Measurements from ENCODE around the gene APLP1. TPM values are rescaled to one million over a fixed set of nuclear protein-coding genes. Genes with fewer than 3 reads are reported as not detected.

Gene APLP1
- polyA plus RNA-seq, 2 of the 4 experiments (the other 2 are of a cell fraction), result 54.7 to 60.4 TPM

DNA sequence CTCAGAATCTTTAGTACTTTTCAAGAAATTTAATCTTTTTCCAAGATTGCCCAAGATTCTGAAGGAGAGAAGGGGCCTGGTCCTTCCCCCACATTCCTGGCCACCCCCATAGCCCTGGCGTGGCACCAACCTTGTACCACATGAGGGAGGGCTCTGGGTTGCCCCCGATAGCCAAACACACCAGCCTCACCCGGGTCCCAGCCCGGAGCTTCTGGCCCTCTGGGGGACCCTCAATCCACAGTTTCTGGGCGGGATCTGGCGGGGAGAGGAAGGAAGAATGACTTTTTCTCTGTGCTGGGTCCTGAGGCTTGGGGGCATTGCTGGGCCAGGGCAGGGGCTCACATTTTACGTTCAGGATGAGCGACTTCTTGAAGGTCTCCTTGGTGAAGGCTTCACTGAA, 20.5 kb upstream of the APLP1 start:
- Histone ChIP-seq H3K9me3 (peaks cover 3% of the 10 kb centered on the region; the same call in 1 of the 3 replicates), H3K4me2 (no peak overlapping the region), H3K4me3 (no peak overlapping the region), H3K27ac (no peak overlapping the region), H3K4me1 (peaks cover 28% of the 10 kb centered on the region; the same call in 2 of the 3 replicates)
- no peak for DNase-seq (ENCODE audit: low read depth in 1 of 2, low spot score in 1 of 2)
- FAIRE-seq, result no peak
- 65% methylated on average over 8 of the region's 8 CpGs for WGBS (ENCODE audit: missing lambda C conversion rate)
- TF ChIP-seq NR3C1 (IDR thresholded peaks at IDR 0.05) (no peak), HEYL (CRISPR knock-in tag; IDR thresholded peaks at IDR 0.05) (no peak), ZSCAN20 (CRISPR knock-in tag; IDR thresholded peaks at IDR 0.05) (no peak)
- no peak for ATAC-seq
- POLR2A ChIA-PET, result no interaction called here
- CTCF ChIA-PET, result interaction anchor here (1.7 to 5.2 kb wide), 2 partner anchors 11 to 33 kb away, joined by 7 to 23 read pairs; partner anchors contain the start of gene KIRREL2

DNA sequence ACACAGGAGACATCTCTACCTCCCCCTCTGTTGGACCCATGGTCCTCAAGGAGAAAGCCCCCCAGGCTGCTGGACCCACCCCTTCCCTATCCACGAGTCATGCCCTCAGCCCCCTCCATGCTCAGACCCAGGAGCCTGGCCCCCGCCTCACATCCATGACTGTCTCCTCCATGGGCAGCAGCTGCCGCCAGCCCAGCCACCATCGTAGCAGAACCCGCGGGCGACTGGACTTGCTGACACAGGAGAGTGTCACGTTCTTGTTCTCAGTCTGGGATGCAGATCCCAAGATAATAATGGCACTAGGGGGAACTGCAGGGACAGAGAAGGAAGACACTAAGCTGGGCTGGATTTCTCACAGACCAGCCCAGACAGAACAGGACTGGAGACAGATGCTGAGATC, 19.9 kb upstream of the APLP1 start:
- peaks cover under 1% of the 10 kb centered on the region; the same call in 1 of the 3 replicates for H3K9me3 ChIP-seq
- H3K4me1 ChIP-seq, result peaks cover 28% of the 10 kb centered on the region; the same call in 2 of the 3 replicates
- no peak for DNase-seq (ENCODE audit: low read depth in 1 of 2, low spot score in 1 of 2)
- TF ChIP-seq CBX2 (IDR thresholded peaks at IDR 0.05; ENCODE audit: borderline replicate concordance, low read depth), result no peak
- TF ChIP-seq SMC3 (IDR thresholded peaks at IDR 0.05), result no peak
- TF ChIP-seq, protein P1, sequence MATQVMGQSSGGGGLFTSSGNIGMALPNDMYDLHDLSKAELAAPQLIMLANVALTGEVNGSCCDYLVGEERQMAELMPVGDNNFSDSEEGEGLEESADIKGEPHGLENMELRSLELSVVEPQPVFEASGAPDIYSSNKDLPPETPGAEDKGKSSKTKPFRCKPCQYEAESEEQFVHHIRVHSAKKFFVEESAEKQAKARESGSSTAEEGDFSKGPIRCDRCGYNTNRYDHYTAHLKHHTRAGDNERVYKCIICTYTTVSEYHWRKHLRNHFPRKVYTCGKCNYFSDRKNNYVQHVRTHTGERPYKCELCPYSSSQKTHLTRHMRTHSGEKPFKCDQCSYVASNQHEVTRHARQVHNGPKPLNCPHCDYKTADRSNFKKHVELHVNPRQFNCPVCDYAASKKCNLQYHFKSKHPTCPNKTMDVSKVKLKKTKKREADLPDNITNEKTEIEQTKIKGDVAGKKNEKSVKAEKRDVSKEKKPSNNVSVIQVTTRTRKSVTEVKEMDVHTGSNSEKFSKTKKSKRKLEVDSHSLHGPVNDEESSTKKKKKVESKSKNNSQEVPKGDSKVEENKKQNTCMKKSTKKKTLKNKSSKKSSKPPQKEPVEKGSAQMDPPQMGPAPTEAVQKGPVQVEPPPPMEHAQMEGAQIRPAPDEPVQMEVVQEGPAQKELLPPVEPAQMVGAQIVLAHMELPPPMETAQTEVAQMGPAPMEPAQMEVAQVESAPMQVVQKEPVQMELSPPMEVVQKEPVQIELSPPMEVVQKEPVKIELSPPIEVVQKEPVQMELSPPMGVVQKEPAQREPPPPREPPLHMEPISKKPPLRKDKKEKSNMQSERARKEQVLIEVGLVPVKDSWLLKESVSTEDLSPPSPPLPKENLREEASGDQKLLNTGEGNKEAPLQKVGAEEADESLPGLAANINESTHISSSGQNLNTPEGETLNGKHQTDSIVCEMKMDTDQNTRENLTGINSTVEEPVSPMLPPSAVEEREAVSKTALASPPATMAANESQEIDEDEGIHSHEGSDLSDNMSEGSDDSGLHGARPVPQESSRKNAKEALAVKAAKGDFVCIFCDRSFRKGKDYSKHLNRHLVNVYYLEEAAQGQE (IDR thresholded peaks at IDR 0.05), result no peak
- TF ChIP-seq TFCP2L1 (CRISPR knock-in tag; IDR thresholded peaks at IDR 0.05), result no peak
- TF ChIP-seq, protein P2, sequence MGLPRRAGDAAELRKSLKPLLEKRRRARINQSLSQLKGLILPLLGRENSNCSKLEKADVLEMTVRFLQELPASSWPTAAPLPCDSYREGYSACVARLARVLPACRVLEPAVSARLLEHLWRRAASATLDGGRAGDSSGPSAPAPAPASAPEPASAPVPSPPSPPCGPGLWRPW (IDR thresholded peaks at IDR 0.05), result no peak
- no peak for TF ChIP-seq MAFK (IDR thresholded peaks at IDR 0.05; ENCODE audit: partially characterized antibody)
- no peak for TF ChIP-seq RNF2 (IDR thresholded peaks at IDR 0.05; ENCODE audit: borderline replicate concordance, low read depth)
- no peak for TF ChIP-seq EHF (CRISPR knock-in tag; IDR thresholded peaks at IDR 0.05)
- no peak for TF ChIP-seq KDM1A (IDR thresholded peaks at IDR 0.05; ENCODE audit: low read depth)
- no peak for TF ChIP-seq ZNF302 (CRISPR knock-in tag; IDR thresholded peaks at IDR 0.05)
- no peak for TF ChIP-seq EHMT2 (IDR thresholded peaks at IDR 0.05; ENCODE audit: low read depth)
- no peak for TF ChIP-seq CBX8 (IDR thresholded peaks at IDR 0.05)
- FAIRE-seq, result no peak
- H3K4me3 ChIP-seq, result no peak overlapping the region
- POLR2A ChIA-PET, result no interaction called here
- H3K27ac ChIP-seq, result no peak overlapping the region
- 71% methylated on average over 8 of the region's 8 CpGs for WGBS (ENCODE audit: missing lambda C conversion rate)
- CTCF ChIA-PET, result interaction anchor here (1.7 to 5.2 kb wide), 3 partner anchors 11 to 33 kb away, joined by 6 to 23 read pairs (median 7); partner anchors contain the start of gene KIRREL2
- H3K4me2 ChIP-seq, result no peak overlapping the region
- no peak for ATAC-seq

DNA sequence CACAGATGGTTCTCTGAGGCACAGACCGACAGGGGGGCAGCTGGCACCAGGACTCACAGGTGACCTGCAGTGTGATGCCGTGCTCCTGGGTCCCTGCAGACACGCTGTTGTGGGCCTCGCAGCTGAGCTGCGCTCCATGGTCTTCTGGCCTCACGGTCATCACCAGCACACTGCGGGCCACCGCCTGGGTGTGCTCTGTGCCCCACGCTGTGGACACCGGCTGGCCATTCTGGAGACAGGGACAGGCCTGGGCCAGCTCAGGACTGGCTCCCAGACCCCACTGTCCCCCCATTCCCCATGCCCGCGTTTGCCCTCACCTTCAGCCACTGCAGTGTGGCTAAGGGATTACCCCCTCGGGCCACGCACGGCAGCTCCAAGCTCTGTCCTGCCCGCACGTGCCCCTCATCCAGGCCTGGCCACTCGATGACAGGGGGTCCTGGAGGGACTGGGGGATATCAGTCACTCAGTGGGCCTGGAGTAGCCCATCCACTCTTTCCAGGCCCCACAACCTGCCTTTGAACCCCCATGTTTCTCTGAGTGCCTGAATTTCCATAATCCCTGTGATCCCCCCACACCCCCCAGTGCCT, 19.4 kb upstream of the APLP1 start:
- CTCF ChIA-PET, result interaction anchor here (0.7 to 5.2 kb wide), 5 partner anchors 10 to 558 kb away, joined by 3 to 23 read pairs (median 6); partner anchors contain the start of gene KIRREL2
- POLR2A ChIA-PET, result no interaction called here

More for the DNA sequence above, 19.4 kb upstream of the APLP1 start:
- no peaks in the 10 kb centered on the region for H3K9me3 ChIP-seq
- no peak overlapping the region for H3K4me2 ChIP-seq
- DNase-seq (ENCODE audit: low read depth in 1 of 2, low spot score in 1 of 2), result no peak
- no peak for FAIRE-seq
- WGBS (ENCODE audit: missing lambda C conversion rate), result 75% methylated on average over 18 of the region's 18 CpGs
- no peak overlapping the region for H3K4me3 ChIP-seq
- no peak overlapping the region for H3K27ac ChIP-seq
- ATAC-seq, result no peak
- TF ChIP-seq MYC (IDR thresholded peaks at IDR 0.05; ENCODE audit: borderline replicate concordance, low read length) (no peak), CBX2 (IDR thresholded peaks at IDR 0.05; ENCODE audit: borderline replicate concordance, low read depth) (no peak), EP300 (IDR thresholded peaks at IDR 0.05) (no peak), CHD2 (IDR thresholded peaks at IDR 0.05; ENCODE audit: low read length, partially characterized antibody) (no peak), NR3C1 (IDR thresholded peaks at IDR 0.05) (no peak)
- TF ChIP-seq, protein P3, sequence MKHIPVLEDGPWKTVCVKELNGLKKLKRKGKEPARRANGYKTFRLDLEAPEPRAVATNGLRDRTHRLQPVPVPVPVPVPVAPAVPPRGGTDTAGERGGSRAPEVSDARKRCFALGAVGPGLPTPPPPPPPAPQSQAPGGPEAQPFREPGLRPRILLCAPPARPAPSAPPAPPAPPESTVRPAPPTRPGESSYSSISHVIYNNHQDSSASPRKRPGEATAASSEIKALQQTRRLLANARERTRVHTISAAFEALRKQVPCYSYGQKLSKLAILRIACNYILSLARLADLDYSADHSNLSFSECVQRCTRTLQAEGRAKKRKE (CRISPR knock-in tag; IDR thresholded peaks at IDR 0.05; ENCODE audit: low read depth), result no peak
- TF ChIP-seq, protein P4, sequence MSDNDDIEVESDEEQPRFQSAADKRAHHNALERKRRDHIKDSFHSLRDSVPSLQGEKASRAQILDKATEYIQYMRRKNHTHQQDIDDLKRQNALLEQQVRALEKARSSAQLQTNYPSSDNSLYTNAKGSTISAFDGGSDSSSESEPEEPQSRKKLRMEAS (IDR thresholded peaks at IDR 0.05), result no peak
- H3K4me1 ChIP-seq, result peaks cover 24% of the 10 kb centered on the region; the same call in 2 of the 3 replicates
